Body of pancreas (tissue), 4 donors: ENCODE measurements around the gene TLCD3B.

Source experiments
- POLR2A ChIP-seq, 3 donors: fragments of 450-650 bp; IDR thresholded peaks; one replicate each; pipeline ENCODE4 v1.6.1; 2016; ENCODE audit warnings: antibody characterized with exemption in 3 of 3, mild to moderate bottlenecking in 2 of 3
- TF ChIP-seq, protein P1 (sequence below), 7 experiments: fragments of 450-650 bp in 4 of 7; fragments of 200-600 bp in 3 of 7; sonication (generic) in 3 of 7; IDR thresholded peaks; one replicate each; pipeline ENCODE4 v1.5.1; 2016 to 2019; ENCODE audit warnings: antibody characterized with exemption in 7 of 7

DNA sequence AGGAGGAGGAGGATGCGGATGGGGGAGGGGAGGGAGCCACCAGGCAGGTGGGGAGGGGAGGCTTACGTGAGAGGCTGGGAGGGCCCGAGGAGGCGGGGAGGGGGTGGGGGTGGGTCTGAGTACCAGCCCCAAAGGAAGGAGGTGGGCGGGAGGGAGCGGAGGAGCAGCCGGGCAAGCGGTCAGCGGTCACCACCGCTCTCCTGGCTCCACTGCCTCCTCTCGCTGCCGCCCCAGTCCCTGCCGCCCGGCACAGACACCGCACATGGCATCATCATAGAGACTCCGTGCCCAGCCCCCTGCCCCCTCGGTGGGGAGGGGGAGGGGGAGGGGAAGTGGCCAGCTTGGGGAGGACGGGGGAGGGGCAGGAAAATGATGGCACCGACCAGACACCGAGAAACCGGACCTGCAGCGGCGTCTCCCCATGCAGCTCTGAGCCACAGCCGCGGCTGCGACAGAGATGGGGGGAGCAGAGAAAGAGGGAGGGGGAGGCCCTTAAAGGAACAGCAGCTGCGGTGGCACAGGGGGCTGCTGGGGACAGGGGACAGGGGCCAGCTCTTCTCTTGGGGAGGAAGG is at the start of gene TLCD3B:
- TF ChIP-seq, protein P1, sequence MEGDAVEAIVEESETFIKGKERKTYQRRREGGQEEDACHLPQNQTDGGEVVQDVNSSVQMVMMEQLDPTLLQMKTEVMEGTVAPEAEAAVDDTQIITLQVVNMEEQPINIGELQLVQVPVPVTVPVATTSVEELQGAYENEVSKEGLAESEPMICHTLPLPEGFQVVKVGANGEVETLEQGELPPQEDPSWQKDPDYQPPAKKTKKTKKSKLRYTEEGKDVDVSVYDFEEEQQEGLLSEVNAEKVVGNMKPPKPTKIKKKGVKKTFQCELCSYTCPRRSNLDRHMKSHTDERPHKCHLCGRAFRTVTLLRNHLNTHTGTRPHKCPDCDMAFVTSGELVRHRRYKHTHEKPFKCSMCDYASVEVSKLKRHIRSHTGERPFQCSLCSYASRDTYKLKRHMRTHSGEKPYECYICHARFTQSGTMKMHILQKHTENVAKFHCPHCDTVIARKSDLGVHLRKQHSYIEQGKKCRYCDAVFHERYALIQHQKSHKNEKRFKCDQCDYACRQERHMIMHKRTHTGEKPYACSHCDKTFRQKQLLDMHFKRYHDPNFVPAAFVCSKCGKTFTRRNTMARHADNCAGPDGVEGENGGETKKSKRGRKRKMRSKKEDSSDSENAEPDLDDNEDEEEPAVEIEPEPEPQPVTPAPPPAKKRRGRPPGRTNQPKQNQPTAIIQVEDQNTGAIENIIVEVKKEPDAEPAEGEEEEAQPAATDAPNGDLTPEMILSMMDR (IDR thresholded peaks at IDR 0.05), result no peak
- no peak for TF ChIP-seq POLR2A (IDR thresholded peaks at IDR 0.05)
